ENCODE measurements around the gene LINC01488. TPM values are rescaled to one million over a fixed set of nuclear protein-coding genes. Genes with fewer than 3 reads are reported as not detected.

Gene LINC01488
- total and polyA plus RNA-seq, 2 of the 13 experiments (the other 11 are each of a cell fraction or from before 2014, with no cell fraction given) = 0.26 to 0.58 TPM

DNA sequence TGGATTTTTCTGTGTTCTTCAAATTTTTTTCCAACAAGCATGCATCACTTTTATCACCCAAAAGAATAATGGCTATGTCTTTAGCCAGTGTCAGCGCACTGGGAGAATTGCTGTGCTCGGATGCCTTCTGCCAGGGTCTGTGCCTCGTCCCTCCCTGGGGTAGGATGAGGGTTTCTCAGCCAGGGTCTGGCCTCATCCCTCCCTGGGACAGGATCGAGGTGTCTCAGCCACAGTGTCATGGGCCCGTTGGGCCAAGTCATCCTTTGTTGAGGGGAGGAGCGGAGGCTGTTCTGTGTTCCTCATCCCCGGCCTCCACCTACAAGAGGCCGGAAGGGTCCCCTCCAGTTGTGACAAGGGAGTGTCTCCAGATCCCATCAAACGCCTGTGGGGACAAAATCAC is 22.7 kb downstream of the LINC01488 start:
- H2AFZ ChIP-seq (ENCODE audit: low read length) = no peak overlapping the region
- no TSS peak for BruUV-seq (replicated peaks)
- ATAC-seq (no peak), DNase-seq (ENCODE audit: low spot score) (no peak), FAIRE-seq (no peak)
- TF ChIP-seq EHMT2 (IDR thresholded peaks at IDR 0.05; ENCODE audit: borderline replicate concordance, low read depth, low read length) (no peak), TEAD3 (CRISPR knock-in tag; optimal IDR thresholded peaks at IDR 0.05; ENCODE audit: borderline replicate concordance) (no peak), CBX1 (IDR thresholded peaks at IDR 0.05; ENCODE audit: low read depth) (no peak), ZNF329 (CRISPR knock-in tag; IDR thresholded peaks at IDR 0.05; ENCODE audit: low read depth) (no peak), SKI (IDR thresholded peaks at IDR 0.05; ENCODE audit: partially characterized antibody) (no peak), ZNF660 (CRISPR knock-in tag; IDR thresholded peaks at IDR 0.05; ENCODE audit: borderline replicate concordance, low read depth) (no peak), GATA4 (IDR thresholded peaks at IDR 0.05; ENCODE audit: borderline replicate concordance, low read depth) (no peak), ATF1 (CRISPR knock-in tag; IDR thresholded peaks at IDR 0.05) (no peak), NFKB2 (CRISPR knock-in tag; IDR thresholded peaks at IDR 0.05; ENCODE audit: borderline replicate concordance) (no peak)
- TF ChIP-seq, protein P1, sequence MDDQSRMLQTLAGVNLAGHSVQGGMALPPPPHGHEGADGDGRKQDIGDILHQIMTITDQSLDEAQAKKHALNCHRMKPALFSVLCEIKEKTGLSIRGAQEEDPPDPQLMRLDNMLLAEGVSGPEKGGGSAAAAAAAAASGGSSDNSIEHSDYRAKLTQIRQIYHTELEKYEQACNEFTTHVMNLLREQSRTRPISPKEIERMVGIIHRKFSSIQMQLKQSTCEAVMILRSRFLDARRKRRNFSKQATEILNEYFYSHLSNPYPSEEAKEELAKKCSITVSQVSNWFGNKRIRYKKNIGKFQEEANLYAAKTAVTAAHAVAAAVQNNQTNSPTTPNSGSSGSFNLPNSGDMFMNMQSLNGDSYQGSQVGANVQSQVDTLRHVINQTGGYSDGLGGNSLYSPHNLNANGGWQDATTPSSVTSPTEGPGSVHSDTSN (CRISPR knock-in tag; IDR thresholded peaks at IDR 0.05; ENCODE audit: borderline replicate concordance) = no peak
- TF ChIP-seq, protein P2, sequence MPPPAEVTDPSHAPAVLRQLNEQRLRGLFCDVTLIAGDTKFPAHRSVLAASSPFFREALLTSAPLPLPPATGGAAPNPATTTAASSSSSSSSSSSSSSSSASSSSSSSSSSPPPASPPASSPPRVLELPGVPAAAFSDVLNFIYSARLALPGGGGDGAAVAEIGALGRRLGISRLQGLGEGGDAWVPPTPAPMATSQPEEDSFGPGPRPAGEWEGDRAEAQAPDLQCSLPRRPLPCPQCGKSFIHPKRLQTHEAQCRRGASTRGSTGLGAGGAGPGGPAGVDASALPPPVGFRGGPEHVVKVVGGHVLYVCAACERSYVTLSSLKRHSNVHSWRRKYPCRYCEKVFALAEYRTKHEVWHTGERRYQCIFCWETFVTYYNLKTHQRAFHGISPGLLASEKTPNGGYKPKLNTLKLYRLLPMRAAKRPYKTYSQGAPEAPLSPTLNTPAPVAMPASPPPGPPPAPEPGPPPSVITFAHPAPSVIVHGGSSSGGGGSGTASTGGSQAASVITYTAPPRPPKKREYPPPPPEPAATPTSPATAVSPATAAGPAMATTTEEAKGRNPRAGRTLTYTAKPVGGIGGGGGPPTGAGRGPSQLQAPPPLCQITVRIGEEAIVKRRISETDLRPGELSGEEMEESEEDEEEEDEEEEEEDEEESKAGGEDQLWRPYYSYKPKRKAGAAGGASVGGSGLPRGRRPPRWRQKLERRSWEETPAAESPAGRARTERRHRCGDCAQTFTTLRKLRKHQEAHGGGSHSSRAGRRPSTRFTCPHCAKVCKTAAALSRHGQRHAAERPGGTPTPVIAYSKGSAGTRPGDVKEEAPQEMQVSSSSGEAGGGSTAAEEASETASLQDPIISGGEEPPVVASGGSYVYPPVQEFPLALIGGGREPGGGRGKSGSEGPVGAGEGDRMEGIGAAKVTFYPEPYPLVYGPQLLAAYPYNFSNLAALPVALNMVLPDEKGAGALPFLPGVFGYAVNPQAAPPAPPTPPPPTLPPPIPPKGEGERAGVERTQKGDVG (CRISPR knock-in tag; IDR thresholded peaks at IDR 0.05; ENCODE audit: borderline replicate concordance) = no peak
- TF ChIP-seq, protein P3, sequence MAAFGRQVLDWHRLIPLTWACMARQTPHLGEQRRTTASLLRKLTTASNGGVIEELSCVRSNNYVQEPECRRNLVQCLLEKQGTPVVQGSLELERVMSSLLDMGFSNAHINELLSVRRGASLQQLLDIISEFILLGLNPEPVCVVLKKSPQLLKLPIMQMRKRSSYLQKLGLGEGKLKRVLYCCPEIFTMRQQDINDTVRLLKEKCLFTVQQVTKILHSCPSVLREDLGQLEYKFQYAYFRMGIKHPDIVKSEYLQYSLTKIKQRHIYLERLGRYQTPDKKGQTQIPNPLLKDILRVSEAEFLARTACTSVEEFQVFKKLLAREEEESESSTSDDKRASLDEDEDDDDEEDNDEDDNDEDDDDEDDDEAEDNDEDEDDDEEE (CRISPR knock-in tag; IDR thresholded peaks at IDR 0.05) = no peak
- peaks cover 19% of the 10 kb centered on the region for H3K4me1 ChIP-seq (ENCODE audit: insufficient read depth, low read length)
- intact Hi-C loops (cut with micrococcal nuclease; ENCODE audit: unreplicated experiment) (no loop called here), in situ Hi-C loops (cut with HindIII; ENCODE audit: extremely low pct_ligation_motif_present, low pct_unique_long_range_greater_than_20kb) (no loop called here)
- no peak overlapping the region for H3K27ac ChIP-seq (ENCODE audit: extremely low read length, insufficient read depth, low read length)
- no peak overlapping the region for H3K4me2 ChIP-seq (ENCODE audit: low read depth, low read length)
- no peak overlapping the region for H3K9ac ChIP-seq (ENCODE audit: insufficient read depth, low read depth, low read length)
- ChIA-PET POLR2A (no interaction called here), CTCF (ENCODE audit: low intra/inter-chr PET ratio, low total read pairs) (no interaction called here)
- H3K9me3 ChIP-seq (ENCODE audit: low read length) = no peaks in the 10 kb centered on the region
- no peaks in the 10 kb centered on the region for H3K79me2 ChIP-seq (ENCODE audit: insufficient read depth, low read length)
- H3K4me3 ChIP-seq (replicated peaks in 1 of 3; ENCODE audit: insufficient read depth in 1 of 3, low read depth in 2 of 3, low read length in 3 of 3) = no peak overlapping the region
- H3K36me3 ChIP-seq (replicated peaks in 1 of 2; ENCODE audit: control insufficient read depth in 1 of 2, insufficient read depth in 2 of 2, low read length in 2 of 2) = no peaks in the 10 kb centered on the region
- peaks cover 3 to 15% of the 10 kb centered on the region in 2 experiments; a peak in 4 of 5 replicates for H3K27me3 ChIP-seq (ENCODE audit: control insufficient read depth in 1 of 2, insufficient read depth in 2 of 2, low read length in 2 of 2)
- WGBS (ENCODE audit: low lambda C conversion rate) = 62% methylated on average over 3 of the region's 9 CpGs
- no peaks in the 10 kb centered on the region for H4K20me1 ChIP-seq (ENCODE audit: insufficient read depth, low read length)
